ENCODE results near the gene TRPM2.

TRPM2 gene

GRCh38 chr21:44425895-44426662 is 72.7 kb downstream of the TRPM2 start:
- Histone ChIP-seq H3K23ac (ENCODE audit: low read length) (no peak overlapping the region), H3K4me2 (ENCODE audit: low read length) (no peak overlapping the region), H3K36me3 (ENCODE audit: control insufficient read depth in 1 of 2, insufficient read depth in 2 of 2, low read length in 2 of 2) (no peaks in the 10 kb centered on the region), H2BK12ac (ENCODE audit: low read length) (no peak overlapping the region), H4K8ac (ENCODE audit: low read depth, low read length) (no peak overlapping the region), H3K18ac (ENCODE audit: low read length) (no peak overlapping the region), H3K27ac (ENCODE audit: low read depth, low read length) (no peak overlapping the region), H4K12ac (ENCODE audit: low read depth, low read length) (no peak overlapping the region), H3K4me1 (ENCODE audit: control insufficient read depth in 1 of 2, insufficient read depth in 2 of 2, low read length in 2 of 2) (no peaks in the 10 kb centered on the region), H3K4me3 (ENCODE audit: low read depth, low read length) (no peak overlapping the region), H2AFZ (ENCODE audit: insufficient read depth, low read length, poor library complexity) (no peak overlapping the region), H3K27me3 (ENCODE audit: insufficient read depth, low read length) (no peaks in the 10 kb centered on the region), H3K79me1 (ENCODE audit: low read length) (no peaks in the 10 kb centered on the region), H2AK5ac (ENCODE audit: low read length) (no peak overlapping the region), H2BK5ac (ENCODE audit: low read depth, low read length, poor library complexity) (no peak overlapping the region), H2BK120ac (ENCODE audit: insufficient read depth, low read length, poor library complexity) (no peak overlapping the region), H3K14ac (ENCODE audit: low read length) (no peak overlapping the region), H3K9me3 (ENCODE audit: insufficient read depth, low read depth, low read length) (peaks cover 14% of the 10 kb centered on the region), H3K9ac (ENCODE audit: low read length) (no peak overlapping the region), H3K4ac (ENCODE audit: low read depth, low read length) (no peak overlapping the region), H3K79me2 (ENCODE audit: control insufficient read depth, insufficient read depth, low read length, poor library complexity) (no peaks in the 10 kb centered on the region), H4K91ac (ENCODE audit: low read depth, low read length) (no peak overlapping the region)
- no peak for DNase-seq
- WGBS (ENCODE audit: extremely low coverage, insufficient coverage, insufficient read length) = no CpG with 5 or more reads among the region's 13 CpGs

GRCh38 chr21:44426663-44427191 is 73.3 kb downstream of the TRPM2 start:
- no peak overlapping the region for H3K4me3 ChIP-seq (ENCODE audit: low read depth, low read length)
- no peak overlapping the region for H2BK120ac ChIP-seq (ENCODE audit: insufficient read depth, low read length, poor library complexity)
- H2AK5ac ChIP-seq (ENCODE audit: low read length) = no peak overlapping the region
- H3K79me1 ChIP-seq (ENCODE audit: low read length) = no peaks in the 10 kb centered on the region
- H3K9me3 ChIP-seq (ENCODE audit: insufficient read depth, low read depth, low read length) = peaks cover 14% of the 10 kb centered on the region
- H3K4me2 ChIP-seq (ENCODE audit: low read length) = no peak overlapping the region
- no peaks in the 10 kb centered on the region for H3K36me3 ChIP-seq (ENCODE audit: control insufficient read depth in 1 of 2, insufficient read depth in 2 of 2, low read length in 2 of 2)
- H3K9ac ChIP-seq (ENCODE audit: low read length) = no peak overlapping the region
- H3K27me3 ChIP-seq (ENCODE audit: insufficient read depth, low read length) = no peaks in the 10 kb centered on the region
- no peaks in the 10 kb centered on the region for H3K4me1 ChIP-seq (ENCODE audit: control insufficient read depth in 1 of 2, insufficient read depth in 2 of 2, low read length in 2 of 2)
- H2BK12ac ChIP-seq (ENCODE audit: low read length) = no peak overlapping the region
- H4K12ac ChIP-seq (ENCODE audit: low read depth, low read length) = no peak overlapping the region
- H3K27ac ChIP-seq (ENCODE audit: low read depth, low read length) = no peak overlapping the region
- H2AFZ ChIP-seq (ENCODE audit: insufficient read depth, low read length, poor library complexity) = no peak overlapping the region
- no peaks in the 10 kb centered on the region for H3K79me2 ChIP-seq (ENCODE audit: control insufficient read depth, insufficient read depth, low read length, poor library complexity)
- H3K4ac ChIP-seq (ENCODE audit: low read depth, low read length) = no peak overlapping the region
- no peak overlapping the region for H3K14ac ChIP-seq (ENCODE audit: low read length)
- H2BK5ac ChIP-seq (ENCODE audit: low read depth, low read length, poor library complexity) = no peak overlapping the region
- no CpG with 5 or more reads among the region's 21 CpGs for WGBS (ENCODE audit: extremely low coverage, insufficient coverage, insufficient read length)
- no peak overlapping the region for H4K8ac ChIP-seq (ENCODE audit: low read depth, low read length)
- no peak overlapping the region for H4K91ac ChIP-seq (ENCODE audit: low read depth, low read length)
- H3K23ac ChIP-seq (ENCODE audit: low read length) = no peak overlapping the region
- no peak for DNase-seq
- no peak overlapping the region for H3K18ac ChIP-seq (ENCODE audit: low read length)

GRCh38 chr21:44427241-44428120 is 74.1 kb downstream of the TRPM2 start:
- Histone ChIP-seq H3K4me2 (ENCODE audit: low read length) (no peak overlapping the region), H2BK120ac (ENCODE audit: insufficient read depth, low read length, poor library complexity) (no peak overlapping the region), H2AFZ (ENCODE audit: insufficient read depth, low read length, poor library complexity) (no peak overlapping the region), H3K79me2 (ENCODE audit: control insufficient read depth, insufficient read depth, low read length, poor library complexity) (no peaks in the 10 kb centered on the region), H3K36me3 (ENCODE audit: control insufficient read depth in 1 of 2, insufficient read depth in 2 of 2, low read length in 2 of 2) (no peaks in the 10 kb centered on the region), H4K12ac (ENCODE audit: low read depth, low read length) (no peak overlapping the region), H3K27ac (ENCODE audit: low read depth, low read length) (no peak overlapping the region), H3K4me3 (ENCODE audit: low read depth, low read length) (no peak overlapping the region), H3K14ac (ENCODE audit: low read length) (no peak overlapping the region), H3K4me1 (ENCODE audit: control insufficient read depth in 1 of 2, insufficient read depth in 2 of 2, low read length in 2 of 2) (no peaks in the 10 kb centered on the region), H4K91ac (ENCODE audit: low read depth, low read length) (no peak overlapping the region), H3K79me1 (ENCODE audit: low read length) (no peaks in the 10 kb centered on the region), H4K8ac (ENCODE audit: low read depth, low read length) (no peak overlapping the region), H3K27me3 (ENCODE audit: insufficient read depth, low read length) (no peaks in the 10 kb centered on the region), H2BK5ac (ENCODE audit: low read depth, low read length, poor library complexity) (no peak overlapping the region), H3K9me3 (ENCODE audit: insufficient read depth, low read depth, low read length) (peaks cover 14% of the 10 kb centered on the region), H3K4ac (ENCODE audit: low read depth, low read length) (no peak overlapping the region), H3K23ac (ENCODE audit: low read length) (no peak overlapping the region), H3K9ac (ENCODE audit: low read length) (no peak overlapping the region), H3K18ac (ENCODE audit: low read length) (no peak overlapping the region), H2AK5ac (ENCODE audit: low read length) (no peak overlapping the region), H2BK12ac (ENCODE audit: low read length) (no peak overlapping the region)
- no peak for DNase-seq
- WGBS (ENCODE audit: extremely low coverage, insufficient coverage, insufficient read length) = no CpG with 5 or more reads among the region's 28 CpGs

- no peaks in the 10 kb centered on the region for H3K79me1 ChIP-seq (ENCODE audit: low read length)
- H3K27me3 ChIP-seq (ENCODE audit: insufficient read depth, low read length) = no peaks in the 10 kb centered on the region
- no peaks in the 10 kb centered on the region for H3K79me2 ChIP-seq (ENCODE audit: control insufficient read depth, insufficient read depth, low read length, poor library complexity)
- no peak overlapping the region for H3K4ac ChIP-seq (ENCODE audit: low read depth, low read length)
- peak; percentile 71 to 78 for DNase-seq
- no peaks in the 10 kb centered on the region for H3K4me1 ChIP-seq (ENCODE audit: control insufficient read depth in 1 of 2, insufficient read depth in 2 of 2, low read length in 2 of 2)
- no peak overlapping the region for H3K27ac ChIP-seq (ENCODE audit: low read depth, low read length)
- H3K9ac ChIP-seq (ENCODE audit: low read length) = no peak overlapping the region
- H3K18ac ChIP-seq (ENCODE audit: low read length) = no peak overlapping the region
- H3K9me3 ChIP-seq (ENCODE audit: insufficient read depth, low read depth, low read length) = peaks cover 14% of the 10 kb centered on the region
- WGBS (ENCODE audit: extremely low coverage, insufficient coverage, insufficient read length) = no CpG with 5 or more reads among the region's 3 CpGs
- no peak overlapping the region for H3K4me2 ChIP-seq (ENCODE audit: low read length)
- no peak overlapping the region for H3K4me3 ChIP-seq (ENCODE audit: low read depth, low read length)
- H3K36me3 ChIP-seq (ENCODE audit: control insufficient read depth in 1 of 2, insufficient read depth in 2 of 2, low read length in 2 of 2) = no peaks in the 10 kb centered on the region
- no peak overlapping the region for H4K91ac ChIP-seq (ENCODE audit: low read depth, low read length)
- no peak overlapping the region for H2BK120ac ChIP-seq (ENCODE audit: insufficient read depth, low read length, poor library complexity)
- H2AK5ac ChIP-seq (ENCODE audit: low read length) = no peak overlapping the region
- H3K14ac ChIP-seq (ENCODE audit: low read length) = no peak overlapping the region
- no peak overlapping the region for H2BK5ac ChIP-seq (ENCODE audit: low read depth, low read length, poor library complexity)
- no peak overlapping the region for H2AFZ ChIP-seq (ENCODE audit: insufficient read depth, low read length, poor library complexity)
- H3K23ac ChIP-seq (ENCODE audit: low read length) = no peak overlapping the region
- H4K12ac ChIP-seq (ENCODE audit: low read depth, low read length) = no peak overlapping the region
- H4K8ac ChIP-seq (ENCODE audit: low read depth, low read length) = no peak overlapping the region
- no peak overlapping the region for H2BK12ac ChIP-seq (ENCODE audit: low read length)
Observed at GRCh38 chr21:44428281-44428960, 75.0 kb downstream of the TRPM2 start.
